Ishikawa (cell line): ENCODE data around the gene POU3F2.

Source experiments
- CEBPB ChIP-seq: IDR thresholded peaks from 2 replicates; pipeline ENCODE4 v1.6.1; 2012
- CREB1 ChIP-seq: IDR thresholded peaks from 2 replicates; pipeline ENCODE4 v1.6.1; 2012; ENCODE audit warnings: low read depth
- EGR1 ChIP-seq: IDR thresholded peaks from 2 replicates; pipeline ENCODE4 v1.6.1; 2012
- EP300 ChIP-seq: IDR thresholded peaks from 2 replicates; pipeline ENCODE4 v1.6.1; 2012; ENCODE audit warnings: borderline replicate concordance
- FOXM1 ChIP-seq: IDR thresholded peaks from 2 replicates; pipeline ENCODE4 v1.6.1; 2012; ENCODE audit warnings: low read depth, borderline replicate concordance
- MAX ChIP-seq: IDR thresholded peaks from 2 replicates; pipeline ENCODE4 v1.6.1; 2012
- NFIC ChIP-seq: IDR thresholded peaks from 2 replicates; pipeline ENCODE4 v1.6.1; 2012
- RAD21 ChIP-seq: IDR thresholded peaks from 2 replicates; pipeline ENCODE4 v1.6.1; 2012; ENCODE audit warnings: low read depth
- REST ChIP-seq: IDR thresholded peaks from 2 replicates; pipeline ENCODE4 v1.6.1; 2012; ENCODE audit warnings: low read depth, mild to moderate bottlenecking
- TAF1 ChIP-seq: IDR thresholded peaks from 2 replicates; pipeline ENCODE4 v1.6.1; 2012; ENCODE audit warnings: low read depth, mild to moderate bottlenecking
- TCF12 ChIP-seq: IDR thresholded peaks from 2 replicates; pipeline ENCODE4 v1.6.1; 2012; ENCODE audit warnings: low read depth
- TEAD4 ChIP-seq: IDR thresholded peaks from 2 replicates; pipeline ENCODE4 v1.6.1; 2012
- USF1 ChIP-seq: IDR thresholded peaks from 2 replicates; pipeline ENCODE4 v1.6.1; 2012
- YY1 ChIP-seq: IDR thresholded peaks from 2 replicates; pipeline ENCODE4 v1.6.1; 2012; ENCODE audit warnings: low read depth
- ZBTB7A ChIP-seq: IDR thresholded peaks from 2 replicates; pipeline ENCODE4 v1.6.1; 2012; ENCODE audit warnings: low read depth

The POU3F2 gene

GRCh38 chr6:98797217-98797994 is 37.0 kb upstream of the POU3F2 start:
- TF ChIP-seq FOXM1 (no peak), TAF1 (no peak), EGR1 (no peak), REST (no peak), RAD21 (no peak), TCF12 (no peak), EP300 (no peak), YY1 (no peak), CEBPB (no peak), NFIC (no peak), USF1 (no peak), ZBTB7A (no peak), CREB1 (no peak), TEAD4 (no peak), MAX (no peak)

GRCh38 chr6:98800866-98801265 is 33.5 kb upstream of the POU3F2 start:
- TF ChIP-seq RAD21 (no peak), YY1 (no peak), TAF1 (no peak), NFIC (no peak), USF1 (no peak), REST (no peak), EGR1 (no peak), CREB1 (no peak), EP300 (no peak), TEAD4 (no peak), ZBTB7A (no peak), MAX (no peak), FOXM1 (no peak), TCF12 (no peak), CEBPB (no peak)

GRCh38 chr6:98808541-98809210 is 25.7 kb upstream of the POU3F2 start:
- TF ChIP-seq ZBTB7A = no peak
- TF ChIP-seq TEAD4 = no peak
- TF ChIP-seq FOXM1 = no peak
- no peak for TF ChIP-seq EP300
- TF ChIP-seq YY1 = no peak
- TF ChIP-seq TCF12 = no peak
- TF ChIP-seq MAX = no peak
- TF ChIP-seq CREB1 = no peak
- TF ChIP-seq NFIC = no peak
- TF ChIP-seq RAD21 = no peak
- no peak for TF ChIP-seq REST
- no peak for TF ChIP-seq USF1
- TF ChIP-seq TAF1 = no peak
